Caco-2 (cell line): ENCODE measurements around the gene DSTN. TPM values are rescaled to one million over a fixed set of nuclear protein-coding genes. Genes with fewer than 3 reads are reported as not detected.

Experiments
- BruUV-seq: library from RNA; stranded (reverse); fragments of 400-500 nt; replicated peaks from 2 replicates; lab custom pipeline; 2021; lab: Mats Ljungman, UMichigan
- CTCF ChIA-PET: fragments of 300-600 bp; sonication (Branson Sonifier 250); formaldehyde crosslinking; loops from one replicate; lab custom pipeline; 2022; ENCODE audit warnings: antibody characterized with exemption; lab: Charles Lee
- POLR2A ChIA-PET: fragments of 300-600 bp; sonication (Branson Sonifier 250); formaldehyde crosslinking; loops from one replicate; lab custom pipeline; 2022; ENCODE audit warnings: antibody characterized with exemption; lab: Charles Lee
- DNase-seq, 2 experiments: peaks; one replicate each; pipeline versions ENCODE4 v3.0.0 to v3.0.0-alpha.2; 2020 to 2022
- H3K27me3 ChIP-seq: replicated peaks from 2 replicates; pipeline ENCODE4 v1.6.0; 2011; ENCODE audit warnings: low read length; ENCODE audit not compliant: control insufficient read depth, insufficient read depth
- H3K36me3 ChIP-seq: 2 replicates; pipeline ENCODE4 v1.5.1; 2011; ENCODE audit warnings: low read length; ENCODE audit not compliant: control insufficient read depth, insufficient read depth
- H3K4me1 ChIP-seq: fragments of 250-450 bp; sonication (Bioruptor Pico); 2 replicates; pipeline ENCODE4 v1.5.1; 2020; ENCODE audit warnings: mild to moderate bottlenecking
- H3K4me3 ChIP-seq: 2 replicates; pipeline ENCODE4 v1.5.1; 2011; ENCODE audit warnings: low read depth, mild to moderate bottlenecking, control low read depth, low read length
- H3K9me3 ChIP-seq: fragments of 250-450 bp; sonication (Bioruptor Pico); 2 replicates; pipeline ENCODE4 v1.5.1; 2020; ENCODE audit warnings: mild to moderate bottlenecking, moderate library complexity
- H3K27ac Mint-ChIP-seq: one replicate; pipeline ENCODE4 v1.8.0; 2022; ENCODE audit warnings: mixed read lengths; ENCODE audit not compliant: unreplicated experiment
- H3K27me3 Mint-ChIP-seq: one replicate; pipeline ENCODE4 v1.8.0; 2022; ENCODE audit warnings: mixed read lengths; ENCODE audit not compliant: insufficient read depth, unreplicated experiment
- H3K36me3 Mint-ChIP-seq: one replicate; pipeline ENCODE4 v1.8.0; 2022; ENCODE audit warnings: mild to moderate bottlenecking, mixed read lengths; ENCODE audit not compliant: insufficient read depth, unreplicated experiment
- H3K4me1 Mint-ChIP-seq: one replicate; pipeline ENCODE4 v1.8.0; 2022; ENCODE audit warnings: low read depth, mixed read lengths; ENCODE audit not compliant: unreplicated experiment
- H3K4me3 Mint-ChIP-seq: one replicate; pipeline ENCODE4 v1.8.0; 2022; ENCODE audit warnings: mild to moderate bottlenecking, moderate library complexity, mixed read lengths; ENCODE audit not compliant: unreplicated experiment
- H3K9me3 Mint-ChIP-seq: one replicate; pipeline ENCODE4 v1.8.0; 2022; ENCODE audit warnings: mixed read lengths; ENCODE audit not compliant: unreplicated experiment
- intact Hi-C: fragments of 100-400 bp; cut with micrococcal nuclease; formaldehyde crosslinking; loops from one replicate; pipeline ENCODE4 v1.10.0; 2022; ENCODE audit not compliant: unreplicated experiment
- total RNA-seq: library from RNA; stranded (reverse); gene quantifications from 2 replicates; pipeline ENCODE4 v1.2.3, GENCODE V29; 2022
- TF ChIP-seq, protein P1 (sequence below), 2 experiments: fragments of 200-600 bp in 1 of 2; IDR thresholded peaks; 1 replicate in 1 of 2; 2 replicates in 1 of 2; pipeline versions ENCODE4 v1.5.1 to v1.8.0; 2011 to 2022; ENCODE audit warnings: antibody characterized with exemption in 1 of 2, control low read depth in 1 of 2, inconsistent platforms in 1 of 2, low read depth in 1 of 2, low read length in 1 of 2, mild to moderate bottlenecking in 1 of 2, moderate library complexity in 1 of 2; ENCODE audit not compliant: insufficient read depth in 1 of 2, severe bottlenecking in 1 of 2, unreplicated experiment in 1 of 2

The DSTN gene
- total RNA-seq, 1 experiment from 2014 or later = 318 TPM

- no TSS peak for BruUV-seq
- DNase-seq = peak in 1 of 2 experiments; percentile 30
- POLR2A ChIA-PET = no interaction called here
- peaks cover 34% of the 10 kb centered on the region for H3K36me3 ChIP-seq
- H3K9me3 Mint-ChIP-seq = no peaks in the 10 kb centered on the region
- CTCF ChIA-PET = no interaction called here
- H3K27me3 ChIP-seq = no peaks in the 10 kb centered on the region
- TF ChIP-seq, protein P1, sequence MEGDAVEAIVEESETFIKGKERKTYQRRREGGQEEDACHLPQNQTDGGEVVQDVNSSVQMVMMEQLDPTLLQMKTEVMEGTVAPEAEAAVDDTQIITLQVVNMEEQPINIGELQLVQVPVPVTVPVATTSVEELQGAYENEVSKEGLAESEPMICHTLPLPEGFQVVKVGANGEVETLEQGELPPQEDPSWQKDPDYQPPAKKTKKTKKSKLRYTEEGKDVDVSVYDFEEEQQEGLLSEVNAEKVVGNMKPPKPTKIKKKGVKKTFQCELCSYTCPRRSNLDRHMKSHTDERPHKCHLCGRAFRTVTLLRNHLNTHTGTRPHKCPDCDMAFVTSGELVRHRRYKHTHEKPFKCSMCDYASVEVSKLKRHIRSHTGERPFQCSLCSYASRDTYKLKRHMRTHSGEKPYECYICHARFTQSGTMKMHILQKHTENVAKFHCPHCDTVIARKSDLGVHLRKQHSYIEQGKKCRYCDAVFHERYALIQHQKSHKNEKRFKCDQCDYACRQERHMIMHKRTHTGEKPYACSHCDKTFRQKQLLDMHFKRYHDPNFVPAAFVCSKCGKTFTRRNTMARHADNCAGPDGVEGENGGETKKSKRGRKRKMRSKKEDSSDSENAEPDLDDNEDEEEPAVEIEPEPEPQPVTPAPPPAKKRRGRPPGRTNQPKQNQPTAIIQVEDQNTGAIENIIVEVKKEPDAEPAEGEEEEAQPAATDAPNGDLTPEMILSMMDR (IDR thresholded peaks at IDR 0.05; ENCODE audit: insufficient read depth in 1 of 2, low read depth in 1 of 2, low read length in 1 of 2, severe bottlenecking in 1 of 2, unreplicated experiment in 1 of 2) = no peak
- intact Hi-C loops = no loop called here
- H3K27me3 Mint-ChIP-seq = no peaks in the 10 kb centered on the region
- H3K36me3 Mint-ChIP-seq = peaks cover 100% of the 10 kb centered on the region
- no peaks in the 10 kb centered on the region for H3K9me3 ChIP-seq
- H3K4me3 Mint-ChIP-seq = no peak overlapping the region
- peak overlapping the region; percentile 42 for H3K27ac Mint-ChIP-seq
- H3K4me1 Mint-ChIP-seq = no peaks in the 10 kb centered on the region
- no peak overlapping the region for H3K4me3 ChIP-seq
- 0 out of 2 replicates have a peak, but pooled peaks cover 6% of the 10 kb centered on the region for H3K4me1 ChIP-seq
These were observed 50.7 kb downstream of the DSTN start for GRCh38 chr20:17620371-17621228.

- POLR2A ChIA-PET = no interaction called here
- DNase-seq = peak in 1 of 2 experiments; percentile 26
- TF ChIP-seq, protein P1 (IDR thresholded peaks at IDR 0.05; ENCODE audit: insufficient read depth in 1 of 2, low read depth in 1 of 2, low read length in 1 of 2, severe bottlenecking in 1 of 2, unreplicated experiment in 1 of 2) = no peak
- peaks cover 100% of the 10 kb centered on the region for H3K36me3 Mint-ChIP-seq
- no peaks in the 10 kb centered on the region for H3K4me1 Mint-ChIP-seq
- no peaks in the 10 kb centered on the region for H3K9me3 Mint-ChIP-seq
- H3K27ac Mint-ChIP-seq = peak overlapping the region; percentile 74
- CTCF ChIA-PET = interaction anchor here (0.8 kb wide), 1 partner anchor 317 kb away, joined by 3 read pairs; no protein-coding TSS in a partner anchor
- H3K36me3 ChIP-seq = peaks cover 28% of the 10 kb centered on the region
- H3K4me1 ChIP-seq = 0 out of 2 replicates have a peak, but pooled peaks cover 6% of the 10 kb centered on the region
- no TSS peak for BruUV-seq
- H3K4me3 Mint-ChIP-seq = no peak overlapping the region
- no peaks in the 10 kb centered on the region for H3K27me3 ChIP-seq
- no peaks in the 10 kb centered on the region for H3K27me3 Mint-ChIP-seq
- no peak overlapping the region for H3K4me3 ChIP-seq
- intact Hi-C loops = no loop called here
- no peaks in the 10 kb centered on the region for H3K9me3 ChIP-seq
These were observed 51.5 kb downstream of the DSTN start for GRCh38 chr20:17621229-17621968.
